GM12801 (cell line): Measurements from ENCODE around the gene MEF2B.

ENCODE experiments used
- CTCF ChIP-seq: IDR thresholded peaks from one replicate; pipeline ENCODE4 v1.5.1; 2011; ENCODE audit warnings: control low read depth; ENCODE audit not compliant: insufficient read length; ENCODE audit errors: extremely low read depth

Gene MEF2B

GRCh38 chr19:19147344-19147743 is 22.7 kb downstream of the MEF2B start:
- TF ChIP-seq CTCF: no peak

- no peak for TF ChIP-seq CTCF
These were observed 23.2 kb downstream of the MEF2B start for GRCh38 chr19:19146865-19147264.

DNA sequence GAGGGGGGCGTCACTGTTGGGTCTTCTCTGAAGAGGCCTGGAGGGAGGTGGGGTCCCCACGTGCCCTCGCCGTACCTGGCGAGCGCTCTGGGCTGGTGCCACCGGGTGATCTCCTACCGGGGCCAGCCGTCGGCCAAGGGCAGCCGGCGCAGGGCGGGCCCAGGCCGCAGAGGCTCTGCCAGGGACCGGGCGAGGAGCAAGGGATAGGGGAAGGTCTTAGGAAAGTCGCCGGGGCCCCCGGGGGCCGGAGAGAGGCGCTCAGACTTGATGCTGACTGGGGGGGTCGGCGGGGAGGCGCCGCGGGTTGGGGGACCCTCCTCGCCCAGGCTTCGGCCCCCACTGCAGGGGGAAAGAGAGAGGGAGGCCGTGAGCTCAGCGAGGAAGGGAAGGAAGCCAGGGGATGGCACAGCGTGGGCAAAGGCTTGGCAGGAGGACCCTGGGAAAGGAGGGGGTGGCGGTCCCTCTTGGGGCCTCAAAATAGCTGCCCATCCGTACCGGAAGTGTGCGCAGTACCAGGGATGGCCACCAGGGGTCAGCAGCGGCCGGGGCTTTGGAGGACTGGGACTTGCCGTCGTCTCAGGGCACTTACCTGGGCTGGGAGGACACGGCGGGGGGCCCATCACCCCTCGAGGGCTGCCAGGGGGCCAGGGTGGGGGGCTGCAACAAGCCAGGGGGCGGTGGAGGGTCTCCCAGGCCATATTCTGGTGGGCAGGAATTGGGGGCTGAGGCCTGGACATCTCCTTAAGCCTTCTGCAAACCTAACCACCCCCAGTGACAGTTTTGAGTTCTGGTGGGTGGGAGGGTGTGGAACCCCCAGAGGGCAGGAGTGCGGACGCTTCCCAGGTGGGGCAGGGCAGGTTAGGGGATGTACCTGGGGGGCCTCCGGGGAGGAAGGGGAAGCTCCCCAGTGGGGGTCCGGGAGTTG is 24.1 kb downstream of the MEF2B start:
- no peak for TF ChIP-seq CTCF

- no peak for TF ChIP-seq CTCF
These were observed 24.8 kb downstream of the MEF2B start for GRCh38 chr19:19145281-19145680.

GRCh38 chr19:19142347-19142746 is 27.7 kb downstream of the MEF2B start:
- TF ChIP-seq CTCF: no peak

DNA sequence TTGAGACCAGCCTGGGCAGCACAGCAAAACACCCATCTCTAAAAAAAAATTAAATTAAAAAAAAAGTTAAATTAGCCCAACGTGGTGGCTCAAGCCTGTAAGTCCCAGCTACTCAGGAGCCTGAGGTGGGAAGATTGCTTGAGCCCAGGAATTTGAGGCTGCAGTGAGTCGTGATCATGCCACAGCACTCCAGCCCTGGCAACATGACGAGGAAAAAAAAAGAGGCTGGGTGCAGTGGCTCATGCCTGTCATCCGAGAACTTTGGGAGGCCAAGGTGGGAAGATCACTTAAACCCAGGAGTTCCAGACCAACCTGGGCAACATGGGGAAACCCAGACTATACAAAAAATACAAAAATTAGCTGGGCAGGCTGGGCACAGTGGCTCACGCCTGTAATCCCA is 29.6 kb downstream of the MEF2B start:
- TF ChIP-seq CTCF: no peak

GRCh38 chr19:19139876-19140229 is 30.2 kb downstream of the MEF2B start:
- TF ChIP-seq CTCF: no peak
